Lower leg skin (tissue), 4 donors: ENCODE data around the gene QSER1. TPM values are rescaled to one million over a fixed set of nuclear protein-coding genes. Genes with fewer than 3 reads are reported as not detected.

Source experiments
- DNase-seq, 2 donors: peaks; one replicate each; pipeline ENCODE4 v3.0.0-alpha.2; 2019; ENCODE audit warnings: low spot score in 2 of 2
- H3K4me3 ChIP-seq: fragments of 200-600 bp; sonication (generic); 2 replicates; pipeline ENCODE4 v1.5.1; 2017; ENCODE audit warnings: mild to moderate bottlenecking, low read depth; ENCODE audit not compliant: poor library complexity, severe bottlenecking
- CTCF ChIP-seq, 3 donors: fragments of 450-650 bp; IDR thresholded peaks; one replicate each; pipeline ENCODE4 v1.5.1; 2016; ENCODE audit warnings: antibody characterized with exemption in 3 of 3, mild to moderate bottlenecking in 3 of 3, moderate library complexity in 2 of 3
- POLR2A ChIP-seq, 2 donors: fragments of 450-650 bp; IDR thresholded peaks; one replicate each; pipeline ENCODE4 v1.6.1; 2016 to 2017; ENCODE audit warnings: antibody characterized with exemption in 2 of 2, mild to moderate bottlenecking in 1 of 2, moderate library complexity in 1 of 2
- WGBS, 2 donors: methylation state at CpG; one replicate each; pipeline ENCODE4 v1.1.5; 2018; 5-methylcytosine and 5-hydroxymethylcytosine counted together
- intact Hi-C: fragments of 100-400 bp; cut with DNase I; formaldehyde crosslinking; loops from one replicate; pipeline ENCODE4 v1.15.0; 2023; ENCODE audit warnings: low total_unique reads
- total RNA-seq, 4 donors: library from RNA; depleted of rRNA; stranded (reverse); fragments of >200 nt; gene quantifications; one replicate each; pipeline ENCODE4 v1.1.0, GENCODE V29; 2016

Gene QSER1
- total RNA-seq, 4 donors from 2014 or later: 27.8 to 34.2 (median 32.1) TPM

- H3K4me3 ChIP-seq: peak overlapping the region; percentile 86
- peak in 1 of 2 donors; percentile 55 for DNase-seq
- 0% methylated on average over 18 of the region's 32 CpGs; no CpG with 5 or more reads in 1 of the 2 donors for WGBS, 2 donors
- no peak for TF ChIP-seq POLR2A (IDR thresholded peaks at IDR 0.05)
- TF ChIP-seq CTCF (IDR thresholded peaks at IDR 0.05): no peak
- intact Hi-C loops: no loop called here
Measured at GRCh38 chr11:32893093-32893342, 407 bp downstream of the QSER1 start.

GRCh38 chr11:32893343-32894148 lies 935 bp downstream of the QSER1 start:
- DNase-seq: peak; percentile 35 to 90
- peak overlapping the region; percentile 86 for H3K4me3 ChIP-seq
- intact Hi-C loops: no loop called here
- no peak for TF ChIP-seq POLR2A (IDR thresholded peaks at IDR 0.05)
- no peak for TF ChIP-seq CTCF (IDR thresholded peaks at IDR 0.05)
- WGBS, 2 donors: 0 to 2% methylated on average over 40 to 49 of the region's 66 CpGs

GRCh38 chr11:32894149-32894827 lies 1.7 kb downstream of the QSER1 start:
- DNase-seq: peak; percentile 29 to 67
- WGBS, 2 donors: 3 to 4% methylated on average over 14 of the region's 14 CpGs
- intact Hi-C loops: no loop called here
- TF ChIP-seq POLR2A (IDR thresholded peaks at IDR 0.05) (no peak), CTCF (IDR thresholded peaks at IDR 0.05) (no peak)
- H3K4me3 ChIP-seq: peak overlapping the region; percentile 86

- WGBS, 2 donors: 74 to 77% methylated on average over 3 of the region's 3 CpGs
Measured at GRCh38 chr11:32894921-32895320, 2.3 kb downstream of the QSER1 start.

GRCh38 chr11:32895471-32895870 lies 2.9 kb downstream of the QSER1 start:
- no peak overlapping the region for H3K4me3 ChIP-seq
- intact Hi-C loops: no loop called here
- 49 to 62% methylated on average over 1 of the region's 1 CpG for WGBS, 2 donors
- TF ChIP-seq POLR2A (IDR thresholded peaks at IDR 0.05): no peak
- no peak for TF ChIP-seq CTCF (IDR thresholded peaks at IDR 0.05)
- DNase-seq: no peak

More at GRCh38 chr11:32894921-32895320, 2.3 kb downstream of the QSER1 start:
- DNase-seq: no peak
- no peak for TF ChIP-seq POLR2A (IDR thresholded peaks at IDR 0.05)
- TF ChIP-seq CTCF (IDR thresholded peaks at IDR 0.05): no peak
- H3K4me3 ChIP-seq: no peak overlapping the region
- intact Hi-C loops: no loop called here
